Activated CD4-positive, alpha-beta T cell treated with anti-CD3 and anti-CD28 coated beads, Interleukin-2, amount 50 U/mL, for 24 hours (primary cell): ENCODE measurements around the gene CGAS.
A peak's percentile ranks its signal among the peaks of the same experiment; 100 is the strongest.
"Not testable (repeated sequence)": the region's sequence is repeated elsewhere in the genome, so short reads cannot be mapped to it uniquely, and the experiment has no call there.

ENCODE experiments used
- DNase-seq, 2 donors: peaks; one replicate each; pipeline ENCODE4 v3.0.0-alpha.2; 2020; ENCODE audit warnings: low read depth in 1 of 2, low spot score in 1 of 2

CGAS gene

GRCh38 chr6:73452107-73452461, at the start of gene CGAS:
Gene CGAS, minus strand, starts transcription at chr6:73452297. Its CDS starts 116 bp downstream, at chr6:73452181.
- peak; percentile 54 to 69 for DNase-seq

- no peak for DNase-seq
Observed at GRCh38 chr6:73497915-73498314, 45.8 kb upstream of the CGAS start.

GRCh38 chr6:73491377-73491776, 39.3 kb upstream of the CGAS start:
- DNase-seq, result no peak

GRCh38 chr6:73487473-73487872, 35.4 kb upstream of the CGAS start:
- DNase-seq, result no peak

GRCh38 chr6:73484438-73484837, 32.3 kb upstream of the CGAS start:
- DNase-seq, result no peak

- DNase-seq, result no peak
Observed at GRCh38 chr6:73481969-73482368, 29.9 kb upstream of the CGAS start.

- no peak for DNase-seq
Observed at GRCh38 chr6:73477407-73477806, 25.3 kb upstream of the CGAS start.

DNA sequence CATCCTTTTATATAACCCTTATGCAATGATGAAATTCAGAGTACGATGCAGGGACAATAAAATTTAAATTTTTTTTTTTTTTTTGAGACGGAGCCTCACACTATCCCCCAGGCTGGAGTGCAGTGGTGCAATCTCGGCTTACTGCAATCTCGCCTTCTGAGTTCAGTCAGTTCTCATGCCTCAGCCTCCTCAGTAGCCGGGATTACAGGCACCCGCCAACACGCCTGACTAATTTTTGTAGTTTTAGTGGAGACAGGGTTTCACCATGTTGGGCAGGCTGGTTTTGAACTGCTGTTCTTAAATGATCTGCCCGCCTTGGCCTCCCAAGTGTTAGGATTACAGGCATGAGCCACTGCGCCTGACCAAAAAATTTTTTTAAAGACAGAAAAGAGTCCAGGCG, 24.6 kb upstream of the CGAS start:
- DNase-seq, result no peak

- no peak for DNase-seq
Observed at GRCh38 chr6:73471686-73472290, 19.7 kb upstream of the CGAS start.

DNA sequence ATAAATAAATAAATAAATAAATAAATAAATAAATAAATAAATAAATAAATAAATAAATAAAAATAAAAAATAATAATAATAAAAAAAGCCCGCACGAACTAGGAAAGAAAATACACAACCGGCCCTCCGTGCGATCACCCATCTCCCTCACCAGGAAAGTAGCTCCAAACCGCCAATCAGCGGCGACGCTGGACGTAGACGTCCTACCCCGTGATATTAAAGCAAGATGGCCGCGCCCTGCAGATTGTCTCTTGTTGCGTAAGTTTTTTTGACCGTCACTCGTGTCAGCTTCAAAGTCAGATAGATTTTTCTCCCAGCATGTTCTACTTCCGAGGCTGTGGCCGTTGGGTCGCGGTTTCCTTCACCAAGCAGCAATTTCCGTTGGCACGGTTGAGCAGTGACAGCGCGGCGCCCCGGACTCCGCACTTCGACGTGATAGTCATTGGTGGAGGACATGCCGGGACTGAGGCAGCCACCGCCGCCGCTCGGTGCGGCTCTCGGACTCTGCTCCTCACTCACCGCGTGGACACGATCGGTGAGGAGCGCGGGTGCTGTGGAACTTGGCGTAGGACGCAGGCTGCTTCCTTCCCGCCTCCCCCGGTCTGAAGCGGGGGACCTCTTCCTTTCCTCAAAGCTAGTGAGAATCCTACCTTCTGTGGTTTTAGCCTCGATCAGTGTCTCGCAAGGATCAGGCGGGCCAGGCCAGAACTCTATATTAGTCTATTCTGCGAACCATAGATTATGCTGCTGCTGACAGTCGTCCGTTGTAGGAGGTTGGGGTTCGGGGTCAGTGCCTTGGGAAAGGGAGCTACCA, 9.6 kb upstream of the CGAS start, which contains the start of gene MTO1:
TSS of gene MTO1 (plus strand) at position 201 of the 814 bp plus-strand sequence. CDS start at position 319, 118 bp downstream.
- peak; percentile 49 to 80 for DNase-seq

GRCh38 chr6:73460056-73460455, 8.0 kb upstream of the CGAS start:
- no peak for DNase-seq

DNA sequence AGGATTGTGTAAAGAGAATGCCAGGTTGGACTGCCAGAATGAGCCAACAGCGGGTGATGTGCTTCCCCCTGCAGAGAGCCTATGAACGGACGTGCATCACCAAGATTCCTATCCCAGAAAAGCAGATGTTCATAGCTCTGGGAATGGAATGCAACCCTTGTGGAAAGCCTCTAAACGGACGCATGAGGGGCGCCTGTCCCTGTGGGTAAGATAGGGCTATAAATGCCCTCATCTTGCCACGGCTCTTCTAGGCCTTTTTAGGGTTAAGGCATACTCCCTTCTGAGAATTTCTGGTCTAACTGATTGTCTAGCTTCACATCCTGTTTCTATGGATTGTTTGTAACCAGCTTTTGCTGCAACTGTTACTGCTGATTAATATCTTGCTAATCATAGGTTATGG, 7.4 kb upstream of the CGAS start:
- not testable (repeated sequence) for DNase-seq

DNA sequence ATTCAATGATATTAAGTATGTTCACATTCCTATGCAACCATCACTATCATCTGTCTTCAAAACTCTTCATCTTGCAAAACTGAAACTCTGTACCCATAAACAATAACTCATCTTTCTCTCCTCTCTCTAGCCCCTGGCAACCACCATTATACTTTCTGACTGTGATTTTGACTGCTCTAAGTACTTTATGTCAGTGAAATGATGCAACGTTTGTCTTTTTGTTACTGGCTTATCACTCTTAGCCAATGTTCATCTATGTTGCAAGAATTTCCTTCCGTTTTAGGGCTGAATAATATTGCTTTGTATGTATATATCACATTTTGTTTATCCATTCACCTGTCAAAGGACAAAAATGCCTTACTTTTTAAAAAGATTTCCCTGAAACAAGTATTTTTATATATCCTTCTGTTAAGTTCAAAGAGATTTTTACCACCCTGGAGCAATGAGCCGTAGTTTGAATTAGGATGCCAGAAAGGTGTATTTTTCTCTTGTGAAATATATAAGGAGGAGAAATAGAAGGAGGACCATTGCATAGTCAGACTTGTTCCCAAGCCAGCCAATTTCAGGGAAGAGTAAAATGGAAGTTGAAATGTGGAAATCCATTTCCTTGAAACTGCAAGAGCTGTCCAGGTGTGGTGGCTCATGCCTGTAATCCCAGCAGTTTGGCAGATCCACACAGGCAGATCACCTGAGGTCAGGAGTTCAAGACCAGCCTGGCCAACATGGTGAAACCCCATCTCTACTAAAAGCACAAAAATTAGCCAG, 4.0 kb upstream of the CGAS start:
- DNase-seq, result no peak

- DNase-seq, result peak; percentile 29 to 34
Observed at GRCh38 chr6:73451223-73452106, 632 bp downstream of the CGAS start.

DNA sequence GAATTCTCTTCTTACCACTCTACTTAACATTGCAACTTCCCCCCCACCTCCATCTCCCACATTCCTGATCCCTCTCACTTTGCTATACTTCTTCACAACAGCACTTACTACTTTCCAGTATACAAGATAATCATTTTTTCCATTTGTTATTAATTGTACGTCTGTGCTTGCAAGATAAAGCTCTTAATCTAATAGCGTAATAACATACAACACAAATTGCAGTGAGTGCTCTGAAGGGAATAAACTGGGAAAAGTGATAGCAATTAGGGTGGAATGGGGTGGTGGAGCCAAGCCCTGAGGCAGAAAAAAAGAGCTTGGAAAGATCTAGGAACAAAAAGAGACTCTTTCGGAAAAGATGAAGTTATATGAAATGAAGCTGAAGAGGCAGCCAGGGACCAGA, 8.5 kb downstream of the CGAS start:
- no peak for DNase-seq

DNA sequence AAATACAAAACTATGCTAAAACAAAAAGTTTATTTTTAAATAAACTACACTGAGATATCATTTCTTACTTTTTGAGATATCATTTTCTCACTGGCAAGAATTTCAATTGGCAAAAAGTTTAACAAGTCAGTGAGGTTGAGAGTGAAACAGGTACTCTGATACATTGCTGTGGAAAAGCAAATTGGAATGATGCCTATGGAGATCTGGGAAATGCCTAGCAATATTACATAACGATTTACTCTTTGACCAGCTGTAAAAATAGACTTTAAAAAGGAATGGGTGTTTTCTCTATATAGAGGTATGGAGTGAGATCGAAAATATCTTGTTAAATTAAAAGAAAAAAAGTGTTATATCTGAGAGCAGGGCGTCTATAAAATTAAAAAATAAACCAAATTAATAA, 16.9 kb downstream of the CGAS start:
- DNase-seq, result no peak

GRCh38 chr6:73421534-73421933, 30.6 kb downstream of the CGAS start:
- DNase-seq, result no peak

DNA sequence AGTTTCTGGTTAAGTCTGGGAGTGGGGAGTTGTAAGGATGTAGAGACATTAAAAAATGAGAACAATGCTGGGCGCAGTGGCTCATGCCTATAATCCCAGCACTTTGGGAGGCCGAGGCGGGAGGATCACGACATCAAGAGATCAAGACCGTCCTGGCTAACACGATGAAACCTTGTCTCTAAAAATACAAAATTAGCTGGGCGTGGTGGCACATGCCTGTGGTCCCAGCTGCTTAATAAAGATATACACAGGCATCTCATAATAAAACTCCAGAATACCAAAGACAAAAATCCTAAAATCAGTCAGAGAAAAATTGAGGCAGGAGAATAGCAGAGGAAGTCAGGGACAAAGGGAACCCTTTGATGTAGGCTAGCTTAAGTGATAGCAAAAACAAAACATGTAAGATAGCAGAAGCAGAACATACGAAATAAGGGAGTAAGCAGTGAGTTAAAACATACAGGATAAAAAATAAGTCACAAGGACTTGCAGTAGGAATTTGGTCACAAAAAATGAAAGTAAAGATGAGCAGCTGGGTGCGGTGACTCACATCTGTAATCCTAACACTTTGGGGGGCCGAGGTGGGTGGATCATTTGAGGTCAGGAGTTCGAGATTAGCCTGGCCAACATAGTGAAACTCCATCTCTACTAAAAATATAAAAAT, 33.9 kb downstream of the CGAS start:
- DNase-seq, result no peak

- DNase-seq, result no peak
Observed at GRCh38 chr6:73413102-73413501, 39.0 kb downstream of the CGAS start.

GRCh38 chr6:73409395-73409794, 42.7 kb downstream of the CGAS start:
- DNase-seq, result no peak
